OCI-LY1 (cell line): ENCODE data around the gene CACNG7.

Experiments used
- H2AFZ ChIP-seq: fragments of 200-600 bp; sonication (generic), shearing (Covaris generic); 2 replicates; pipeline ENCODE4 v1.6.0; 2014; ENCODE audit warnings: antibody characterized with exemption, mild to moderate bottlenecking, low read length
- H3F3A ChIP-seq: fragments of 200-600 bp; sonication (generic), shearing (Covaris generic); 2 replicates; pipeline ENCODE4 v1.6.0; 2014; ENCODE audit warnings: mild to moderate bottlenecking, antibody characterized with exemption, low read length, moderate library complexity; ENCODE audit not compliant: insufficient read depth
- H3K27ac ChIP-seq: fragments of 200-600 bp; sonication (generic); 2 replicates; pipeline ENCODE4 v1.5.1; 2014; ENCODE audit warnings: low read length, mixed run types, mild to moderate bottlenecking, low read depth; ENCODE audit not compliant: poor library complexity, severe bottlenecking
- H3K27me3 ChIP-seq: fragments of 200-600 bp; sonication (generic); 2 replicates; pipeline ENCODE4 v1.6.0; 2014; ENCODE audit warnings: antibody characterized with exemption, mild to moderate bottlenecking, low read length, moderate library complexity; ENCODE audit not compliant: insufficient read depth
- H3K36me3 ChIP-seq: fragments of 200-600 bp; sonication (generic); 2 replicates; pipeline ENCODE4 v1.6.1; 2014; ENCODE audit warnings: mild to moderate bottlenecking, antibody characterized with exemption, low read length, moderate library complexity, mixed read lengths; ENCODE audit not compliant: insufficient read depth
- H3K4me1 ChIP-seq: fragments of 200-600 bp; sonication (generic); 2 replicates; pipeline ENCODE4 v1.5.1; 2014; ENCODE audit warnings: mild to moderate bottlenecking, low read length, moderate library complexity; ENCODE audit not compliant: insufficient read depth, severe bottlenecking
- H3K4me2 ChIP-seq: fragments of 200-600 bp; sonication (generic), shearing (Covaris generic); 2 replicates; pipeline ENCODE4 v1.6.1; 2014; ENCODE audit warnings: low read length
- H3K4me3 ChIP-seq: fragments of 200-600 bp; sonication (generic); 2 replicates; pipeline ENCODE4 v1.5.1; 2014; ENCODE audit warnings: low read length, low read depth, mild to moderate bottlenecking, mixed read lengths; ENCODE audit not compliant: poor library complexity, severe bottlenecking
- H3K79me2 ChIP-seq: fragments of 200-600 bp; shearing (Covaris generic); 2 replicates; pipeline ENCODE4 v1.6.1; 2016; ENCODE audit warnings: mixed run types, low read length, mixed read lengths; ENCODE audit not compliant: insufficient read depth
- H3K9ac ChIP-seq: fragments of 200-600 bp; sonication (generic), shearing (Covaris generic); 2 replicates; pipeline ENCODE4 v1.6.1; 2014; ENCODE audit warnings: mild to moderate bottlenecking, low read length, mixed read lengths
- H3K9me2 ChIP-seq: fragments of 200-600 bp; sonication (generic), shearing (Covaris generic); 2 replicates; pipeline ENCODE4 v1.6.1; 2014; ENCODE audit warnings: low read depth, mild to moderate bottlenecking, low read length, mixed read lengths
- H3K9me3 ChIP-seq: fragments of 200-600 bp; shearing (Covaris generic); 2 replicates; pipeline ENCODE4 v1.6.1; 2014; ENCODE audit warnings: low read length, mixed read lengths
- H4K20me1 ChIP-seq: fragments of 200-600 bp; sonication (generic), shearing (Covaris generic); 2 replicates; pipeline ENCODE4 v1.6.0; 2016; ENCODE audit warnings: mild to moderate bottlenecking, low read length; ENCODE audit not compliant: insufficient read depth
- EZH2 ChIP-seq: fragments of 200-600 bp; sonication (generic), shearing (Covaris generic); IDR thresholded peaks from 2 replicates; pipeline ENCODE4 v1.8.0; 2017; ENCODE audit warnings: borderline replicate concordance, mixed run types, mild to moderate bottlenecking, antibody characterized with exemption, low read length, moderate library complexity, mixed read lengths
- TF ChIP-seq, protein P1 (sequence below): fragments of 200-600 bp; sonication (generic), shearing (Covaris generic); IDR thresholded peaks from 2 replicates; pipeline ENCODE4 v1.5.1; 2017; ENCODE audit warnings: mild to moderate bottlenecking, antibody characterized with exemption, low read length, moderate library complexity, mixed read lengths

CACNG7 gene

GRCh38 chr19:53900191-53900860 lies 8.8 kb upstream of the CACNG7 start:
- no peaks in the 10 kb centered on the region for H4K20me1 ChIP-seq
- no peak for TF ChIP-seq EZH2
- TF ChIP-seq, protein P1, sequence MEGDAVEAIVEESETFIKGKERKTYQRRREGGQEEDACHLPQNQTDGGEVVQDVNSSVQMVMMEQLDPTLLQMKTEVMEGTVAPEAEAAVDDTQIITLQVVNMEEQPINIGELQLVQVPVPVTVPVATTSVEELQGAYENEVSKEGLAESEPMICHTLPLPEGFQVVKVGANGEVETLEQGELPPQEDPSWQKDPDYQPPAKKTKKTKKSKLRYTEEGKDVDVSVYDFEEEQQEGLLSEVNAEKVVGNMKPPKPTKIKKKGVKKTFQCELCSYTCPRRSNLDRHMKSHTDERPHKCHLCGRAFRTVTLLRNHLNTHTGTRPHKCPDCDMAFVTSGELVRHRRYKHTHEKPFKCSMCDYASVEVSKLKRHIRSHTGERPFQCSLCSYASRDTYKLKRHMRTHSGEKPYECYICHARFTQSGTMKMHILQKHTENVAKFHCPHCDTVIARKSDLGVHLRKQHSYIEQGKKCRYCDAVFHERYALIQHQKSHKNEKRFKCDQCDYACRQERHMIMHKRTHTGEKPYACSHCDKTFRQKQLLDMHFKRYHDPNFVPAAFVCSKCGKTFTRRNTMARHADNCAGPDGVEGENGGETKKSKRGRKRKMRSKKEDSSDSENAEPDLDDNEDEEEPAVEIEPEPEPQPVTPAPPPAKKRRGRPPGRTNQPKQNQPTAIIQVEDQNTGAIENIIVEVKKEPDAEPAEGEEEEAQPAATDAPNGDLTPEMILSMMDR = no peak
- H3K79me2 ChIP-seq = no peaks in the 10 kb centered on the region
- H3K4me1 ChIP-seq = no peaks in the 10 kb centered on the region
- H3K9me2 ChIP-seq = no peaks in the 10 kb centered on the region
- H3K4me2 ChIP-seq = no peak overlapping the region
- no peak overlapping the region for H3K4me3 ChIP-seq
- H3K27me3 ChIP-seq = no peaks in the 10 kb centered on the region
- no peak overlapping the region for H2AFZ ChIP-seq
- H3K9me3 ChIP-seq = no peaks in the 10 kb centered on the region
- H3K9ac ChIP-seq = no peak overlapping the region
- H3F3A ChIP-seq = no peaks in the 10 kb centered on the region
- no peaks in the 10 kb centered on the region for H3K36me3 ChIP-seq
- no peak overlapping the region for H3K27ac ChIP-seq

GRCh38 chr19:53903055-53903680 lies 5.9 kb upstream of the CACNG7 start:
- no peaks in the 10 kb centered on the region for H3K9me2 ChIP-seq
- H3K9me3 ChIP-seq = no peaks in the 10 kb centered on the region
- no peaks in the 10 kb centered on the region for H3K27me3 ChIP-seq
- H3K79me2 ChIP-seq = no peaks in the 10 kb centered on the region
- H3K4me2 ChIP-seq = no peak overlapping the region
- no peaks in the 10 kb centered on the region for H3K4me1 ChIP-seq
- TF ChIP-seq EZH2 = no peak
- TF ChIP-seq, protein P1 = no peak
- H3K9ac ChIP-seq = no peak overlapping the region
- H3K27ac ChIP-seq = no peak overlapping the region
- no peak overlapping the region for H3K4me3 ChIP-seq
- H3F3A ChIP-seq = no peaks in the 10 kb centered on the region
- no peaks in the 10 kb centered on the region for H4K20me1 ChIP-seq
- no peaks in the 10 kb centered on the region for H3K36me3 ChIP-seq
- H2AFZ ChIP-seq = no peak overlapping the region

DNA sequence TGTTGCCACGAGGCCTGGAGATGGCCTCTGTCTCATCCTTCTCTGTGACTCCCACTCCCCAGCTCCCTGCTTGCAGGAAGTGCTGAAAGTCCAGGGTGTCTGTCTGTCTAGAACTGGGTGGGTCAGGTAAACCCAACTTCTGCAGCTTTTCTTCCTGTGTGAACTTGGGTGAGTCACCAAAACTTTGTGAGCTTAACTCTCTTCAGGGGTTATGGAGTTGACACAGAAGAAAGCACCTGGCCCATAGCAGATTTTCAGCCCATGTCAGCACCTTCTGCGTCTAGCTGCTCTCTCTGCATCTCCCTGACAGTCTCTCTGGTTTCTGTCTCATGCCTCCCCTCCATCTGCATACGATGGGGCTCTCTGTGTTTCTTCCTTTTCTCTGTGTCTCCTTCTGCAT lies 4.2 kb upstream of the CACNG7 start:
- Histone ChIP-seq H3K9ac (no peak overlapping the region), H2AFZ (no peak overlapping the region), H3K4me1 (no peaks in the 10 kb centered on the region), H3K4me2 (no peak overlapping the region), H3K9me3 (no peaks in the 10 kb centered on the region), H3F3A (no peaks in the 10 kb centered on the region), H3K9me2 (no peaks in the 10 kb centered on the region), H3K79me2 (no peaks in the 10 kb centered on the region), H3K4me3 (no peak overlapping the region), H3K27ac (no peak overlapping the region), H4K20me1 (no peaks in the 10 kb centered on the region), H3K27me3 (no peaks in the 10 kb centered on the region), H3K36me3 (no peaks in the 10 kb centered on the region)
- no peak for TF ChIP-seq EZH2
- TF ChIP-seq, protein P1 = no peak
